H9 (cell line): ENCODE data around the gene IL20RB. TPM values are rescaled to one million over a fixed set of nuclear protein-coding genes. Genes with fewer than 3 reads are reported as not detected.
A peak's percentile ranks its signal among the peaks of the same experiment; 100 is the strongest.

Experiments
- DNase-seq: peaks from one replicate; pipeline ENCODE4 v3.0.0-alpha.2; 2017
- H2AFZ ChIP-seq: one replicate; pipeline ENCODE4 v1.6.1; 2013; ENCODE audit warnings: mild to moderate bottlenecking, low read length, control low read depth, moderate library complexity
- H2AK5ac ChIP-seq: 2 replicates; pipeline ENCODE4 v1.6.1; 2013; ENCODE audit warnings: low read length, control low read depth, mixed read lengths; ENCODE audit not compliant: insufficient read length
- H2BK120ac ChIP-seq: one replicate; pipeline ENCODE4 v1.6.1; 2013; ENCODE audit warnings: low read depth, mild to moderate bottlenecking, low read length, control low read depth, inconsistent platforms; ENCODE audit not compliant: poor library complexity, severe bottlenecking
- H2BK12ac ChIP-seq: 2 replicates; pipeline ENCODE4 v1.6.1; 2013; ENCODE audit warnings: low read length, control low read depth, mixed read lengths, low read depth; ENCODE audit not compliant: insufficient read length
- H2BK15ac ChIP-seq: 2 replicates; pipeline ENCODE4 v1.6.1; 2013; ENCODE audit warnings: low read depth, low read length, control low read depth
- H2BK20ac ChIP-seq: one replicate; pipeline ENCODE4 v1.6.1; 2013; ENCODE audit warnings: low read depth, mild to moderate bottlenecking, low read length, control low read depth, inconsistent platforms; ENCODE audit not compliant: poor library complexity, severe bottlenecking
- H2BK5ac ChIP-seq: 2 replicates; pipeline ENCODE4 v1.6.1; 2013; ENCODE audit warnings: low read length, control low read depth, mixed read lengths; ENCODE audit not compliant: insufficient read length
- H3K14ac ChIP-seq: 2 replicates; pipeline ENCODE4 v1.6.1; 2013; ENCODE audit warnings: low read length, control low read depth; ENCODE audit not compliant: insufficient read depth
- H3K18ac ChIP-seq: 2 replicates; pipeline ENCODE4 v1.6.1; 2013; ENCODE audit warnings: low read depth, mild to moderate bottlenecking, mixed read lengths, low read length, control low read depth; ENCODE audit not compliant: insufficient read length
- H3K23ac ChIP-seq: 2 replicates; pipeline ENCODE4 v1.6.1; 2013; ENCODE audit warnings: low read length, control low read depth, mixed read lengths, low read depth; ENCODE audit not compliant: insufficient read length
- H3K23me2 ChIP-seq: 2 replicates; pipeline ENCODE4 v1.6.1; 2013; ENCODE audit warnings: low read depth, mild to moderate bottlenecking, mixed read lengths, low read length, control low read depth; ENCODE audit not compliant: insufficient read length, poor library complexity, severe bottlenecking
- H3K27ac ChIP-seq: 2 replicates; pipeline ENCODE4 v1.5.1; 2013; ENCODE audit warnings: low read length, control low read depth, mixed read lengths, low read depth; ENCODE audit not compliant: insufficient read length
- H3K27me3 ChIP-seq: 2 replicates; pipeline ENCODE4 v1.6.1; 2013; ENCODE audit warnings: low read length, control low read depth, inconsistent platforms; ENCODE audit not compliant: insufficient read depth
- H3K4ac ChIP-seq: 2 replicates; pipeline ENCODE4 v1.6.1; 2013; ENCODE audit warnings: low read depth, mild to moderate bottlenecking, control low read depth, inconsistent platforms, low read length, moderate library complexity
- H3K4me1 ChIP-seq: 2 replicates; pipeline ENCODE4 v1.6.1; 2013; ENCODE audit warnings: low read length, control low read depth, inconsistent platforms; ENCODE audit not compliant: insufficient read depth
- H3K4me2 ChIP-seq: 2 replicates; pipeline ENCODE4 v1.6.1; 2013; ENCODE audit warnings: low read length, control low read depth, mixed read lengths; ENCODE audit not compliant: insufficient read length, insufficient read depth
- H3K56ac ChIP-seq: 2 replicates; pipeline ENCODE4 v1.6.1; 2013; ENCODE audit warnings: low read depth, mild to moderate bottlenecking, mixed read lengths, low read length, control low read depth; ENCODE audit not compliant: insufficient read length
- H3K79me1 ChIP-seq: 2 replicates; pipeline ENCODE4 v1.6.1; 2013; ENCODE audit warnings: low read depth, mild to moderate bottlenecking, moderate library complexity, low read length, control low read depth, inconsistent platforms; ENCODE audit not compliant: insufficient read depth, poor library complexity, severe bottlenecking
- H3K79me2 ChIP-seq: 2 replicates; pipeline ENCODE4 v1.6.1; 2013; ENCODE audit warnings: low read length, control low read depth, inconsistent platforms; ENCODE audit not compliant: insufficient read depth
- H3K9ac ChIP-seq: 2 replicates; pipeline ENCODE4 v1.6.1; 2013; ENCODE audit warnings: low read length, control low read depth, mixed read lengths; ENCODE audit not compliant: insufficient read length; ENCODE audit errors: extremely low read depth
- H3K9me3 ChIP-seq: one replicate; pipeline ENCODE4 v1.6.1; 2013; ENCODE audit warnings: low read depth, low read length, inconsistent platforms; ENCODE audit not compliant: control insufficient read depth
- H3T11ph ChIP-seq: one replicate; pipeline ENCODE4 v1.6.1; 2013; ENCODE audit warnings: mild to moderate bottlenecking, low read length, control low read depth, inconsistent platforms
- H4K20me1 ChIP-seq: one replicate; pipeline ENCODE4 v1.6.1; 2013; ENCODE audit not compliant: control insufficient read depth, insufficient read length, insufficient read depth
- H4K5ac ChIP-seq: 2 replicates; pipeline ENCODE4 v1.6.1; 2013; ENCODE audit warnings: low read depth, mild to moderate bottlenecking, mixed read lengths, low read length, control low read depth; ENCODE audit not compliant: insufficient read length
- H4K8ac ChIP-seq: replicated peaks from 2 replicates; pipeline ENCODE4 v1.6.1; 2013; ENCODE audit warnings: low read length, control low read depth, mixed read lengths, low read depth; ENCODE audit not compliant: insufficient read length
- H4K91ac ChIP-seq: 2 replicates; pipeline ENCODE4 v1.6.1; 2013; ENCODE audit warnings: low read depth, mild to moderate bottlenecking, moderate library complexity, mixed read lengths, low read length, control low read depth; ENCODE audit not compliant: insufficient read length
- H3K27ac Mint-ChIP-seq, 3 experiments: 2 replicates in 2 of 3; 3 replicates in 1 of 3; pipeline ENCODE4 v1.8.0; 2020 to 2021; ENCODE audit warnings: mixed read lengths in 3 of 3, mild to moderate bottlenecking in 1 of 3, moderate library complexity in 1 of 3
- H3K27me3 Mint-ChIP-seq: 2 replicates; pipeline ENCODE4 v1.8.0; 2021; ENCODE audit warnings: low read depth, mild to moderate bottlenecking, moderate library complexity, mixed read lengths
- H3K36me3 Mint-ChIP-seq, 3 experiments: 2 replicates in 2 of 3; 3 replicates in 1 of 3; pipeline ENCODE4 v1.8.0; 2020 to 2021; ENCODE audit warnings: low read depth in 3 of 3, mixed read lengths in 3 of 3; ENCODE audit not compliant: insufficient read depth in 1 of 3
- H3K4me1 Mint-ChIP-seq, 2 experiments: 2 replicates each; pipeline ENCODE4 v1.8.0; 2020; ENCODE audit warnings: mixed read lengths in 2 of 2
- H3K4me3 Mint-ChIP-seq, 2 experiments: 2 replicates in 1 of 2; 3 replicates in 1 of 2; pipeline ENCODE4 v1.8.0; 2020 to 2021; ENCODE audit warnings: mild to moderate bottlenecking in 2 of 2, mixed read lengths in 2 of 2, moderate library complexity in 1 of 2
- H3K9me3 Mint-ChIP-seq, 2 experiments: 2 replicates in 1 of 2; 3 replicates in 1 of 2; pipeline ENCODE4 v1.8.0; 2020; ENCODE audit warnings: mild to moderate bottlenecking in 2 of 2, mixed read lengths in 2 of 2, moderate library complexity in 1 of 2
- WGBS: extraction: QIAGEN DNeasy Blood & Tissue Kit; methylation state at CpG from one replicate; pipeline ENCODE4 v1.1.7; 2013; ENCODE audit warnings: missing lambda C conversion rate, low lambda C conversion rate, mixed read lengths; ENCODE audit not compliant: insufficient read length; ENCODE audit errors: extremely low coverage; 5-methylcytosine and 5-hydroxymethylcytosine counted together
- total RNA-seq: library from RNA; stranded (reverse); gene quantifications from 2 replicates; pipeline ENCODE4 v1.2.1, GENCODE V29; 2021
- TF ChIP-seq, protein P1 (sequence below): fragments of 200-600 bp; sonication (generic); conservative IDR thresholded peaks from 3 replicates; pipeline ENCODE4 v1.8.0; 2021; ENCODE audit warnings: antibody characterized with exemption, mild to moderate bottlenecking

Gene IL20RB
- total RNA-seq, 1 experiment from 2014 or later = 1.5 TPM

DNA sequence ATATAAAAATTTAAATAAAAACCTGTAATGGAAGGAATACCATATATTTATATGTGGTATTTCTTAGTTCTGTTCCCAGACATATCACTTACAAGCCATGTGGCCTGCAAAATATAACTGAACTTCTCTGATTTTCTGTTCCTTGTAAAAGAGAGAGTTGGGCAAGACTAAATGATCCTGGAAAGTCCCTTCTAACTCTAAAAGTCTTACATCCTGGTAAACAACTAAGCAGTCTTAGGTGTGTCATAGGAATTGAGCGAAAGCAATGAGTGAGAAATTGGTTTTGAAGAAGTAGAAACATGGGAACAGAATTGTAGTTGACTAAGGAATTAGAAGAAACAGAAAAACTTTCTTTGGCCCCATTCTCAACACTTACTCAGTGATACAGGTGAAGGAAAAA lies 25.3 kb upstream of the IL20RB start:
- Histone ChIP-seq H3K27me3 (no peaks in the 10 kb centered on the region), H3T11ph (no peak overlapping the region), H2AFZ (no peak overlapping the region), H3K18ac (no peak overlapping the region), H4K91ac (no peak overlapping the region), H3K23me2 (no peaks in the 10 kb centered on the region), H4K5ac (no peak overlapping the region), H3K27ac (no peak overlapping the region), H2BK15ac (no peak overlapping the region), H4K8ac (no peak overlapping the region), H3K9ac (no peak overlapping the region), H3K79me1 (no peaks in the 10 kb centered on the region), H2BK120ac (no peak overlapping the region), H3K56ac (no peak overlapping the region), H2AK5ac (no peak overlapping the region), H3K4me2 (no peak overlapping the region), H2BK12ac (no peak overlapping the region), H3K14ac (no peak overlapping the region), H3K4me1 (no peaks in the 10 kb centered on the region), H3K23ac (no peak overlapping the region), H2BK5ac (no peak overlapping the region), H4K20me1 (no peaks in the 10 kb centered on the region), H3K9me3 (no peaks in the 10 kb centered on the region), H3K79me2 (no peaks in the 10 kb centered on the region), H3K4ac (no peak overlapping the region), H2BK20ac (no peak overlapping the region)
- Mint-ChIP-seq H3K4me1 (no peaks in the 10 kb centered on the region; a peak in 1 of 4 replicates), H3K4me3 (no peak overlapping the region), H3K36me3 (peaks cover 24 to 38% (median 27%) of the 10 kb centered on the region in 3 experiments; a peak in 6 of 7 replicates), H3K27ac (peak overlapping the region in 1 of 3 experiments; percentile 40; a peak in 1 of 7 replicates), H3K27me3 (no peaks in the 10 kb centered on the region), H3K9me3 (peaks cover 0 to 7% of the 10 kb centered on the region in 2 experiments; a peak in 3 of 5 replicates)
- DNase-seq = no peak
- TF ChIP-seq, protein P1, sequence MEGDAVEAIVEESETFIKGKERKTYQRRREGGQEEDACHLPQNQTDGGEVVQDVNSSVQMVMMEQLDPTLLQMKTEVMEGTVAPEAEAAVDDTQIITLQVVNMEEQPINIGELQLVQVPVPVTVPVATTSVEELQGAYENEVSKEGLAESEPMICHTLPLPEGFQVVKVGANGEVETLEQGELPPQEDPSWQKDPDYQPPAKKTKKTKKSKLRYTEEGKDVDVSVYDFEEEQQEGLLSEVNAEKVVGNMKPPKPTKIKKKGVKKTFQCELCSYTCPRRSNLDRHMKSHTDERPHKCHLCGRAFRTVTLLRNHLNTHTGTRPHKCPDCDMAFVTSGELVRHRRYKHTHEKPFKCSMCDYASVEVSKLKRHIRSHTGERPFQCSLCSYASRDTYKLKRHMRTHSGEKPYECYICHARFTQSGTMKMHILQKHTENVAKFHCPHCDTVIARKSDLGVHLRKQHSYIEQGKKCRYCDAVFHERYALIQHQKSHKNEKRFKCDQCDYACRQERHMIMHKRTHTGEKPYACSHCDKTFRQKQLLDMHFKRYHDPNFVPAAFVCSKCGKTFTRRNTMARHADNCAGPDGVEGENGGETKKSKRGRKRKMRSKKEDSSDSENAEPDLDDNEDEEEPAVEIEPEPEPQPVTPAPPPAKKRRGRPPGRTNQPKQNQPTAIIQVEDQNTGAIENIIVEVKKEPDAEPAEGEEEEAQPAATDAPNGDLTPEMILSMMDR = no peak
- no CpG with 5 or more reads among the region's 1 CpG for WGBS
